Keratinocyte (primary cell): Measurements from ENCODE around the gene SHKBP1. TPM values are rescaled to one million over a fixed set of nuclear protein-coding genes. Genes with fewer than 3 reads are reported as not detected.
A peak's percentile ranks its signal among the peaks of the same experiment; 100 is the strongest.

Experiments
- DNase-seq: peaks from one replicate; pipeline ENCODE4 v3.0.0-alpha.2; 2011; ENCODE audit warnings: low read depth, missing footprints, low spot score
- FAIRE-seq: peaks from 2 replicates; lab custom pipeline; 2011; peaks lifted over from hg19 to GRCh38; lab: Jason Lieb, UNC
- H2AFZ ChIP-seq: 2 replicates; pipeline ENCODE4 v1.6.0; 2012; ENCODE audit warnings: low read length, control low read depth, inconsistent platforms; ENCODE audit not compliant: control insufficient read depth
- H3K27ac ChIP-seq: 2 replicates; pipeline ENCODE4 v1.5.1; 2011; ENCODE audit warnings: low read length; ENCODE audit not compliant: control insufficient read depth, insufficient read depth
- H3K27me3 ChIP-seq: 3 replicates; pipeline ENCODE4 v1.6.0; 2011; ENCODE audit warnings: low read length; ENCODE audit not compliant: control insufficient read depth, insufficient read depth; ENCODE audit errors: extremely low read depth
- H3K36me3 ChIP-seq, 2 experiments: 2 replicates in 1 of 2; 3 replicates in 1 of 2; pipeline ENCODE4 v1.5.1; 2011; ENCODE audit warnings: low read length in 2 of 2, mild to moderate bottlenecking in 1 of 2; ENCODE audit not compliant: control insufficient read depth in 2 of 2, insufficient read depth in 2 of 2; ENCODE audit errors: extremely low read depth in 1 of 2
- H3K4me1 ChIP-seq: 3 replicates; pipeline ENCODE4 v1.5.1; 2011; ENCODE audit warnings: low read length; ENCODE audit not compliant: control insufficient read depth, insufficient read depth; ENCODE audit errors: extremely low read depth
- H3K4me2 ChIP-seq: 3 replicates; pipeline ENCODE4 v1.6.0; 2011; ENCODE audit warnings: low read depth, low read length; ENCODE audit not compliant: control insufficient read depth, insufficient read depth; ENCODE audit errors: extremely low read depth
- H3K4me3 ChIP-seq, 3 experiments: fragments of 200-600 bp in 1 of 3; sonication (generic) in 1 of 3; 2 replicates in 2 of 3; 3 replicates in 1 of 3; pipeline ENCODE4 v1.5.1; 2011 to 2016; ENCODE audit warnings: low read length in 3 of 3, mild to moderate bottlenecking in 3 of 3, control low read depth in 2 of 3, inconsistent platforms in 1 of 3, low read depth in 1 of 3, mixed read lengths in 1 of 3, mixed run types in 1 of 3, moderate library complexity in 1 of 3; ENCODE audit not compliant: control insufficient read depth in 2 of 3, insufficient read depth in 2 of 3; ENCODE audit errors: extremely low read depth in 1 of 3
- H3K79me2 ChIP-seq: 2 replicates; pipeline ENCODE4 v1.6.0; 2012; ENCODE audit warnings: low read length; ENCODE audit not compliant: control insufficient read depth, insufficient read depth
- H3K9ac ChIP-seq: 3 replicates; pipeline ENCODE4 v1.6.0; 2011; ENCODE audit warnings: low read length; ENCODE audit not compliant: control insufficient read depth, insufficient read depth; ENCODE audit errors: extremely low read depth
- H3K9me1 ChIP-seq: 3 replicates; pipeline ENCODE4 v1.6.0; 2011; ENCODE audit warnings: low read length; ENCODE audit not compliant: control insufficient read depth, insufficient read depth; ENCODE audit errors: extremely low read depth
- H3K9me3 ChIP-seq: 2 replicates; pipeline ENCODE4 v1.5.1; 2012; ENCODE audit warnings: low read depth, low read length; ENCODE audit not compliant: control insufficient read depth
- H4K20me1 ChIP-seq: 3 replicates; pipeline ENCODE4 v1.6.0; 2011; ENCODE audit warnings: low read length; ENCODE audit not compliant: control insufficient read depth, insufficient read depth; ENCODE audit errors: extremely low read depth
- EZH2 ChIP-seq: IDR thresholded peaks from one replicate; pipeline ENCODE4 v1.6.1; 2012; ENCODE audit warnings: inconsistent platforms, mild to moderate bottlenecking, low read length, moderate library complexity
- dilution Hi-C: fragments of 300-500 bp; cut with MboI; formaldehyde crosslinking; loops from one replicate; pipeline ENCODE4 v1.7.0; 2020; ENCODE audit warnings: low sequenced_read_pairs; ENCODE audit not compliant: extremely low pct_ligation_motif_present
- polyA plus RNA-seq, 5 experiments: library from polyadenylated mRNA; depleted of rRNA in 3 of 5; stranded (reverse) in 3 of 5; stranded (forward) in 1 of 5; unstranded in 1 of 5; fragments of >200 nt; gene quantifications; 1 replicate in 1 of 5; 2 replicates in 3 of 5; 3 replicates in 1 of 5; pipeline versions ENCODE4 v1.2.1 to v1.2.3, GENCODE V29; 2011 to 2012; ENCODE audit warnings: missing spikeins in 2 of 5, low read depth in 1 of 5, low replicate concordance in 1 of 5
- TF ChIP-seq, protein P1 (sequence below), 3 experiments: IDR thresholded peaks in 1 of 3; conservative IDR thresholded peaks in 1 of 3; optimal IDR thresholded peaks in 1 of 3; 2 replicates in 2 of 3; 3 replicates in 1 of 3; pipeline versions ENCODE3 to v1.5.1; 2011; ENCODE audit warnings: low read length in 3 of 3, mild to moderate bottlenecking in 3 of 3, moderate library complexity in 2 of 3, control low read depth in 1 of 3, inconsistent platforms in 1 of 3; ENCODE audit not compliant: insufficient read depth in 2 of 3; ENCODE audit errors: extremely low read depth in 1 of 3

Gene SHKBP1
- polyA plus RNA-seq, 1 donor (not counting 4 experiments of a cell fraction or from before 2014, with no cell fraction given), result 20.2 TPM

DNA sequence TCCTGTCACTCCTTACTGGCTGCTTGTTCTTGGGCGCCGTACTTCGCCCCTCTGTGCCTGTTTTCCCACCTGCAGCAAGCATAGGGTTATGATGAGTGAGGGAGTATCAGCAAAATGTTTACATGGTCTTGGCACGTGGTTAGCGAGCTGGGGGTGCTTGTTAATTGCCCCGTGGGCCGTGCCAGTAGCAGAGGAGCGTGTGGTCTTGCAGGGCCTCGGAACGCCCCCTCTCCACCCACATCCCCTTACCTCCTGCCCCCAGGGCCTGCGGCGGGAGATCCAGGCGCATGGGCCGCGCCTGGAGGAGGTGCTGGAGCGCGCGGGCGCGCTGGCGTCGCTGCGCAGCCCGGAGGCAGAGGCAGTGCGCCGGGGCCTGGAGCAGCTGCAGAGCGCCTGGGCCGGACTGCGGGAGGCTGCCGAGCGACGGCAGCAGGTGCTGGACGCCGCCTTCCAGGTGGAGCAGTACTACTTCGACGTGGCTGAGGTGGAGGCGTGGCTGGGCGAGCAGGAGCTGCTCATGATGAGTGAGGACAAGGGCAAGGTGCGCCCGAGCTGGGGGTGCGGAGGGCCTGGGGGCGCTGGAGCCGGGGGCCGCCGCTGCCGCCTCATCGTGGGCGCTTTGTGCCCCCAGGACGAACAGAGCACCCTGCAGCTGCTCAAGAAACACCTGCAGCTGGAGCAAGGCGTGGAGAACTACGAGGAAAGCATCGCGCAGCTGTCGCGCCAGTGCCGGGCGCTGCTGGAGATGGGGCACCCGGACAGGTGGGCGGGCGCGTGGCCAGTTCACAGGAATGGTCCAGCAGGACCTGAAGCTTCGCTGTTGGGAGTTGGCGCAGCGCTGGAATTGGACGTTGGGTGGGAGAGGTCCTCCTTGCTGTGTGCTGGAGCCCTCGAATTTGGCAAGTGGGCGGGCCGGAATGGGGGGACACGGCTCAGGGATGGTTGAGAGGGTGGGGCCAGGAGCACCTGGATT is 22.5 kb upstream of the SHKBP1 start:
- Histone ChIP-seq H3K27ac (no peak overlapping the region), H3K4me1 (no peaks in the 10 kb centered on the region), H3K79me2 (no peaks in the 10 kb centered on the region), H3K9me1 (no peaks in the 10 kb centered on the region), H3K9me3 (no peaks in the 10 kb centered on the region), H3K4me3 (no peak overlapping the region), H2AFZ (no peak overlapping the region), H3K36me3 (no peaks in the 10 kb centered on the region), H4K20me1 (no peaks in the 10 kb centered on the region), H3K4me2 (no peak overlapping the region), H3K27me3 (peaks cover 28% of the 10 kb centered on the region), H3K9ac (no peak overlapping the region)
- DNase-seq (no peak), FAIRE-seq (no peak)
- dilution Hi-C loops, result no loop called here
- peak; percentile 12 for TF ChIP-seq EZH2
- TF ChIP-seq, protein P1, sequence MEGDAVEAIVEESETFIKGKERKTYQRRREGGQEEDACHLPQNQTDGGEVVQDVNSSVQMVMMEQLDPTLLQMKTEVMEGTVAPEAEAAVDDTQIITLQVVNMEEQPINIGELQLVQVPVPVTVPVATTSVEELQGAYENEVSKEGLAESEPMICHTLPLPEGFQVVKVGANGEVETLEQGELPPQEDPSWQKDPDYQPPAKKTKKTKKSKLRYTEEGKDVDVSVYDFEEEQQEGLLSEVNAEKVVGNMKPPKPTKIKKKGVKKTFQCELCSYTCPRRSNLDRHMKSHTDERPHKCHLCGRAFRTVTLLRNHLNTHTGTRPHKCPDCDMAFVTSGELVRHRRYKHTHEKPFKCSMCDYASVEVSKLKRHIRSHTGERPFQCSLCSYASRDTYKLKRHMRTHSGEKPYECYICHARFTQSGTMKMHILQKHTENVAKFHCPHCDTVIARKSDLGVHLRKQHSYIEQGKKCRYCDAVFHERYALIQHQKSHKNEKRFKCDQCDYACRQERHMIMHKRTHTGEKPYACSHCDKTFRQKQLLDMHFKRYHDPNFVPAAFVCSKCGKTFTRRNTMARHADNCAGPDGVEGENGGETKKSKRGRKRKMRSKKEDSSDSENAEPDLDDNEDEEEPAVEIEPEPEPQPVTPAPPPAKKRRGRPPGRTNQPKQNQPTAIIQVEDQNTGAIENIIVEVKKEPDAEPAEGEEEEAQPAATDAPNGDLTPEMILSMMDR (optimal IDR thresholded peaks at IDR 0.05 in 1 of 3, IDR thresholded peaks at IDR 0.05 in 1 of 3, conservative IDR thresholded peaks at IDR 0.05 in 1 of 3; ENCODE audit: extremely low read depth in 1 of 3, insufficient read depth in 2 of 3, low read length in 3 of 3), result no peak

DNA sequence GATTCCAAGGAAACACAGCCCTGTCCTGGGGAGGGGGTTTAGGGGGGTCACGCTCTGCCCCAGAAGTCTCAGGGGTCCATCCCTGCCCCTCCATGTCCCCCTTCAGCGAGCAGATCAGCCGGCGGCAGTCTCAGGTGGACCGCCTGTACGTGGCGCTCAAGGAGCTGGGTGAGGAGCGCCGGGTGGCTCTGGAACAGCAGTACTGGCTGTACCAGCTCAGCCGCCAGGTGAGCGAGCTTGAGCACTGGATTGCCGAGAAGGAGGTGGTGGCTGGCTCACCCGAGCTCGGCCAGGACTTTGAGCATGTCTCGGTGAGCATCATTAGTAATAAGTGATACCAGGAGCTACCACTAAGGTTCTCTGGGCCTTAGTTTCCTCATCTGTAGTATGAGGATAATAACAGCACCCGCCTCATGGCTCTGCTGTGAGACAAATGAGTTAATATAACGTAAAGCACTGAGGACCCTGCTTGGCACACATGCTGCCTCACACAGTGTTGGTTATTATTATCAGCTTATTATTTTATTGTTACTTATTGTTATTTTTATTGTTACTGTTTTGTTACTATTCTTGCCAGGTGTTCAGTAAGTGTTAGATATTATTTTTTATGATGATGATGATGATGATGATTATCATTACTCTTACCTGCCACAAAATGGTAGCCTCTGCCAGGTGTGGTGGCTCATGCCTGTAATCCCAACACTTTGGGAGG is 20.5 kb upstream of the SHKBP1 start:
- no peak for DNase-seq
- dilution Hi-C loops, result no loop called here
- no peaks in the 10 kb centered on the region for H3K9me1 ChIP-seq
- H3K27ac ChIP-seq, result no peak overlapping the region
- H3K36me3 ChIP-seq, result no peaks in the 10 kb centered on the region
- no peak overlapping the region for H3K9ac ChIP-seq
- no peak overlapping the region for H3K4me3 ChIP-seq
- no peak overlapping the region for H2AFZ ChIP-seq
- FAIRE-seq, result no peak
- H4K20me1 ChIP-seq, result no peaks in the 10 kb centered on the region
- no peak for TF ChIP-seq EZH2
- TF ChIP-seq, protein P1 (optimal IDR thresholded peaks at IDR 0.05 in 1 of 3, IDR thresholded peaks at IDR 0.05 in 1 of 3, conservative IDR thresholded peaks at IDR 0.05 in 1 of 3; ENCODE audit: extremely low read depth in 1 of 3, insufficient read depth in 2 of 3, low read length in 3 of 3), result no peak
- H3K27me3 ChIP-seq, result peaks cover 43% of the 10 kb centered on the region
- H3K4me1 ChIP-seq, result no peaks in the 10 kb centered on the region
- H3K9me3 ChIP-seq, result no peaks in the 10 kb centered on the region
- H3K4me2 ChIP-seq, result no peak overlapping the region
- H3K79me2 ChIP-seq, result no peaks in the 10 kb centered on the region
